HepG2 (cell line): Measurements from ENCODE around the gene LIN28B. TPM values are rescaled to one million over a fixed set of nuclear protein-coding genes. Genes with fewer than 3 reads are reported as not detected.

Experiments
- BCL6 ChIP-seq: IDR thresholded peaks from 2 replicates; pipeline ENCODE4 v1.6.1; 2016; ENCODE audit warnings: missing genetic modification reagents, missing compliant biosample characterization
- CEBPB ChIP-seq: IDR thresholded peaks from 2 replicates; pipeline ENCODE4 v1.6.1; 2011; ENCODE audit warnings: low read depth, low read length, improper control_type of control experiment, borderline replicate concordance
- ELF3 ChIP-seq: IDR thresholded peaks from 2 replicates; pipeline ENCODE4 v1.6.1; 2016; ENCODE audit warnings: missing genetic modification reagents, missing compliant biosample characterization
- EP300 ChIP-seq, 3 experiments: sonication (generic) in 1 of 3; formaldehyde crosslinking in 1 of 3; IDR thresholded peaks; 2 replicates each; pipeline versions ENCODE4 v1.5.1 to v1.6.1; 2011 to 2020; ENCODE audit warnings: low read depth in 2 of 3, low read length in 2 of 3, borderline replicate concordance in 1 of 3, improper control_type of control experiment in 1 of 3, mild to moderate bottlenecking in 1 of 3, missing genetic modification reagents in 1 of 3, moderate library complexity in 1 of 3
- EZH2 ChIP-seq: conservative IDR thresholded peaks from 2 replicates; pipeline ENCODE4 v1.6.1; 2012; ENCODE audit warnings: mild to moderate bottlenecking, low read depth, low read length, moderate library complexity
- FLYWCH1 ChIP-seq: sonication (generic); formaldehyde crosslinking; IDR thresholded peaks from 2 replicates; pipeline ENCODE4 v1.8.1; 2023; ENCODE audit warnings: mild to moderate bottlenecking, missing genetic modification reagents
- GATAD2A ChIP-seq: IDR thresholded peaks from 2 replicates; pipeline ENCODE4 v1.6.1; 2016
- HDAC2 ChIP-seq: sonication (generic); formaldehyde crosslinking; IDR thresholded peaks from 2 replicates; pipeline ENCODE4 v1.4.0; 2020; ENCODE audit warnings: missing genetic modification reagents
- HNF4A ChIP-seq: sonication (generic); formaldehyde crosslinking; IDR thresholded peaks from 2 replicates; pipeline ENCODE4 v1.4.0; 2020; ENCODE audit warnings: missing genetic modification reagents
- HOXD1 ChIP-seq: sonication (generic); formaldehyde crosslinking; IDR thresholded peaks from 2 replicates; pipeline ENCODE4 v1.5.0; 2020; ENCODE audit warnings: missing genetic modification reagents
- ISL2 ChIP-seq: sonication (generic); formaldehyde crosslinking; IDR thresholded peaks from 2 replicates; pipeline ENCODE4 v1.5.0; 2020; ENCODE audit warnings: missing genetic modification reagents
- KLF13 ChIP-seq: sonication (generic); formaldehyde crosslinking; IDR thresholded peaks from 2 replicates; pipeline ENCODE4 v1.4.0; 2020; ENCODE audit warnings: mild to moderate bottlenecking, missing genetic modification reagents
- NCOA2 ChIP-seq: sonication (generic); formaldehyde crosslinking; IDR thresholded peaks from 2 replicates; pipeline ENCODE4 v1.8.0; 2022; ENCODE audit warnings: inconsistent platforms
- NFE2L1 ChIP-seq: sonication (generic); formaldehyde crosslinking; IDR thresholded peaks from 2 replicates; pipeline ENCODE4 v1.4.0; 2020; ENCODE audit warnings: missing genetic modification reagents, mild to moderate bottlenecking, borderline replicate concordance
- NR2F6 ChIP-seq, 2 experiments: IDR thresholded peaks; 2 replicates each; pipeline ENCODE4 v1.6.1; 2016; ENCODE audit warnings: antibody characterized with exemption in 1 of 2, mild to moderate bottlenecking in 1 of 2
- PPARG ChIP-seq: conservative IDR thresholded peaks from 2 replicates; pipeline ENCODE4 v1.6.1; 2016; ENCODE audit warnings: missing biosample characterization, missing genetic modification reagents
- RARA ChIP-seq: IDR thresholded peaks from 2 replicates; pipeline ENCODE4 v1.6.1; 2016; ENCODE audit warnings: missing genetic modification reagents, missing compliant biosample characterization
- SOX6 ChIP-seq, 2 experiments: fragments of 450-650 bp in 1 of 2; sonication (generic) in 1 of 2; formaldehyde crosslinking in 1 of 2; IDR thresholded peaks; 2 replicates each; pipeline versions ENCODE4 v1.4.0 to v1.6.1; 2017 to 2020; ENCODE audit warnings: antibody characterized with exemption in 1 of 2, mild to moderate bottlenecking in 1 of 2, missing genetic modification reagents in 1 of 2
- SRF ChIP-seq: IDR thresholded peaks from 2 replicates; pipeline ENCODE4 v1.6.1; 2011; ENCODE audit warnings: mild to moderate bottlenecking, low read depth, low read length, moderate library complexity
- ZBTB3 ChIP-seq: sonication (generic); formaldehyde crosslinking; IDR thresholded peaks from 2 replicates; pipeline ENCODE4 v1.4.0; 2020; ENCODE audit warnings: low read depth, mild to moderate bottlenecking, moderate library complexity, missing genetic modification reagents, borderline replicate concordance
- ZFP41 ChIP-seq: sonication (generic); formaldehyde crosslinking; IDR thresholded peaks from 2 replicates; pipeline ENCODE4 v1.4.0; 2020; ENCODE audit warnings: mild to moderate bottlenecking, missing genetic modification reagents, borderline replicate concordance
- ZMYM2 ChIP-seq: sonication (generic); formaldehyde crosslinking; IDR thresholded peaks from 2 replicates; pipeline ENCODE4 v1.8.0; 2022; ENCODE audit warnings: mild to moderate bottlenecking, missing genetic modification reagents
- ZNF207 ChIP-seq: fragments of 450-650 bp; IDR thresholded peaks from 2 replicates; pipeline ENCODE4 v1.6.1; 2016; ENCODE audit warnings: antibody characterized with exemption, borderline replicate concordance
- ZNF460 ChIP-seq: sonication (generic); formaldehyde crosslinking; IDR thresholded peaks from 2 replicates; pipeline ENCODE4 v1.5.1; 2020; ENCODE audit warnings: missing genetic modification reagents, mild to moderate bottlenecking, borderline replicate concordance
- ZNF546 ChIP-seq: sonication (generic); formaldehyde crosslinking; conservative IDR thresholded peaks from 2 replicates; pipeline ENCODE4 v1.8.1; 2023; ENCODE audit warnings: mild to moderate bottlenecking, missing genetic modification reagents
- ZNF614 ChIP-seq: IDR thresholded peaks from 2 replicates; pipeline ENCODE4 v1.6.1; 2018; ENCODE audit warnings: missing biosample characterization, missing genetic modification reagents, inconsistent platforms, borderline replicate concordance
- ZNF703 ChIP-seq: sonication (generic); formaldehyde crosslinking; IDR thresholded peaks from 2 replicates; pipeline ENCODE4 v1.5.1; 2020; ENCODE audit warnings: missing genetic modification reagents, mild to moderate bottlenecking, moderate library complexity, borderline replicate concordance
- polyA plus RNA-seq, 8 experiments: library from polyadenylated mRNA; depleted of rRNA in 3 of 8; stranded (reverse) in 7 of 8; unstranded in 1 of 8; fragments of >200 nt; fragmentation: Illumina TruSeq in 4 of 8; extraction: Trizol in 4 of 8; gene quantifications; 2 replicates each; pipeline versions ENCODE4 v1.2.1 to v1.2.3, GENCODE V29; 2011 to 2016; ENCODE audit warnings: low read depth in 4 of 8, missing spikeins in 1 of 8, mixed read lengths in 1 of 8; ENCODE audit not compliant: insufficient read depth in 1 of 8
- total RNA-seq, 5 experiments: library from RNA; depleted of rRNA; stranded (reverse); fragments of >200 nt; fragmentation: Illumina TruSeq; extraction: Trizol; gene quantifications; 2 replicates each; pipeline ENCODE4 v1.2.3, GENCODE V29; 2016; ENCODE audit warnings: low read depth in 1 of 5
- TF ChIP-seq, protein P1 (sequence below): sonication (generic); formaldehyde crosslinking; IDR thresholded peaks from 2 replicates; pipeline ENCODE4 v1.8.0; 2022; ENCODE audit warnings: mild to moderate bottlenecking, missing genetic modification reagents, borderline replicate concordance

Gene LIN28B
- total and polyA plus RNA-seq, 2 of the 13 experiments (the other 11 are each of a cell fraction or from before 2014, with no cell fraction given), result 14.5 to 56.8 TPM

DNA sequence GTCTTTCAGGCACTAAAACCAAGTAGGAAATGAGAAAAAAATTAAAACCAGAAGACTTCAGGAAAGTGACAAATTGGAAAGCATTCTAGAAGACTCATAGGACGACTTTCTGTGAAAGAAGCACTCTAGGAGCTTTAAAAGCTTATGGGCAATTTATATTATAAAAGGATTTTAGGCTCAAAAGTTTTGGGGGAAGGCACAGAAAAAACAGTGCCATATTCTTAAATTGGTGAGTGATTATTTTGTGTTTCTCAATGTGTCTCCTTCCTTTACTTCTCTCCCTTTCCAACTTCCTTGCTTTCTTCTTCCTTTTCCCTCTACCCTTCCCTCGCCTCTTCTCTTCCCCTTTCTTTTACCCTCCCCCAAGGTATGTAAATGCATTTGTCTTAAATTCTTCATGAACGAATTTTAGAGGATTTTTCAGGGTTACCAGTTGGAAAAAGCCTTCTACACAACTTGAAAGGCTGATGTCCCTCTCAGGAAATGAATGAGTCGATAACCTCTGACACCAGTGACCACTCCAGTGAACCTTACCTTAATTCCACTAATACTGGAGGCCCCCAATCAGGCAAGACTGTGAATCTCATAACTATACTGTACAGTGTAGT lies 2.6 kb upstream of the LIN28B start (continued):
- TF ChIP-seq FLYWCH1 (CRISPR knock-in tag), result no peak
- peak; percentile 46; the same call in 1 of the 2 replicates for TF ChIP-seq SRF
- TF ChIP-seq HDAC2 (CRISPR knock-in tag), result peak; percentile 59; the same call in 1 of the 2 replicates
- TF ChIP-seq ZBTB3 (CRISPR knock-in tag), result peak; percentile 46; the same call in 1 of the 2 replicates
- peak in 1 of 2 experiments; percentile 76; a peak in 2 of 4 replicates for TF ChIP-seq EP300 (IDR thresholded peaks at IDR 0.05; ENCODE audit: low read depth in 2 of 2, low read length in 2 of 2)
- TF ChIP-seq EP300 (CRISPR knock-in tag; IDR thresholded peaks at IDR 0.05; ENCODE audit: borderline replicate concordance), result no peak
- TF ChIP-seq ZMYM2 (CRISPR knock-in tag), result no peak
- 0 out of 2 replicates have a peak, but pooled peaks have one; percentile 42 for TF ChIP-seq ZNF614 (CRISPR knock-in tag)
- TF ChIP-seq GATAD2A (CRISPR knock-in tag), result peak; percentile 72
- TF ChIP-seq ZNF546 (CRISPR knock-in tag), result no peak
- peak; percentile 70 for TF ChIP-seq ELF3
- TF ChIP-seq ZNF460 (CRISPR knock-in tag), result no peak
- 0 out of 2 replicates have a peak, but pooled peaks have one; percentile 11 for TF ChIP-seq BCL6 (CRISPR knock-in tag)
- TF ChIP-seq ZNF207, result no peak
- no peak for TF ChIP-seq SOX6 (IDR thresholded peaks at IDR 0.05)
- TF ChIP-seq SOX6 (CRISPR knock-in tag; IDR thresholded peaks at IDR 0.05), result peak; percentile 26; the same call in 1 of the 2 replicates
- TF ChIP-seq KLF13 (CRISPR knock-in tag), result no peak
- no peak for TF ChIP-seq ZFP41 (CRISPR knock-in tag)
- peak; percentile 44; the same call in 1 of the 2 replicates for TF ChIP-seq NCOA2 (CRISPR knock-in tag)
- no peak for TF ChIP-seq CEBPB
- no peak for TF ChIP-seq ZNF703 (CRISPR knock-in tag)
- TF ChIP-seq HNF4A, result peak; percentile 66; the same call in 1 of the 2 replicates
- TF ChIP-seq NR2F6 (IDR thresholded peaks at IDR 0.05), result peak; percentile 97
- TF ChIP-seq NR2F6 (CRISPR knock-in tag; IDR thresholded peaks at IDR 0.05), result peak; percentile 98
- TF ChIP-seq, protein P1, sequence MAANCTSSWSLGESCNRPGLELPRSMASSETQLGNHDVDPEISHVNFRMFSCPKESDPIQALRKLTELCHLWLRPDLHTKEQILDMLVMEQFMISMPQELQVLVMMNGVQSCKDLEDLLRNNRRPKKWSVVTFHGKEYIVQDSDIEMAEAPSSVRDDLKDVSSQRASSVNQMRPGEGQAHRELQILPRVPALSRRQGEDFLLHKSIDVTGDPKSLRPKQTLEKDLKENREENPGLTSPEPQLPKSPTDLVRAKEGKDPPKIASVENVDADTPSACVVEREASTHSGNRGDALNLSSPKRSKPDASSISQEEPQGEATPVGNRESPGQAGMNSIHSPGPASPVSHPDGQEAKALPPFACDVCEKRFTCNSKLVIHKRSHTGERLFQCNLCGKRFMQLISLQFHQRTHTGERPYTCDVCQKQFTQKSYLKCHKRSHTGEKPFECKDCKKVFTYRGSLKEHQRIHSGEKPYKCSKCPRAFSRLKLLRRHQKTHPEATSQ, result peak; percentile 22; the same call in 1 of the 2 replicates
- 0 out of 2 replicates have a peak, but pooled peaks have one; percentile 38 for TF ChIP-seq ISL2
- no peak for TF ChIP-seq NFE2L1 (CRISPR knock-in tag)
- TF ChIP-seq HOXD1 (CRISPR knock-in tag), result no peak
- peak; percentile 61 for TF ChIP-seq RARA (CRISPR knock-in tag)
- no peak for TF ChIP-seq EZH2
- peak; percentile 92 for TF ChIP-seq PPARG (CRISPR knock-in tag)
